ENCODE measurements around the gene MUC22. TPM values are rescaled to one million over a fixed set of nuclear protein-coding genes. Genes with fewer than 3 reads are reported as not detected.
A peak's percentile ranks its signal among the peaks of the same experiment; 100 is the strongest.
"Not testable (repeated sequence)": the region's sequence is repeated elsewhere in the genome, so short reads cannot be mapped to it uniquely, and the experiment has no call there.

MUC22 gene
- total RNA-seq, 1 experiment from 2014 or later, result not detected

DNA sequence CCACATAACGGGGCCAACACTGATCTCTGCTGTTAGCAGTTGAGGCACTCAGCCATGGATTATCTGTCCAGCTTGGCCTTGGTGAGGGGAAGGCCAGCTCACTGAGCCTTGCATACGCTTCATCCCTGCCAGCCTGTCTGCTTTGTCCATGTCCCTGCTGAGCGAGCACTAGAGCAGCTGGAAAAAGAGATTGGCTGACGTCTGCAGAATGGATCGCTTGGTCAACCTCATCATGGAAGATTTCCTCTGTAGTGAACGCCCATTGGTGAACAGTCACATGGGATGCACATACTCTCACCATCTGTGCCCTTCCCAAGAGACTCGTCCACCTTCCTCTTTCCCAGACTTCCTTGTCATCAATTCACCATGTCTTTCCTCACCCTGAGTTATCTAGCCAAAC, 26.9 kb downstream of the MUC22 start:
- DNase-seq (ENCODE audit: low read depth), result no peak

DNA sequence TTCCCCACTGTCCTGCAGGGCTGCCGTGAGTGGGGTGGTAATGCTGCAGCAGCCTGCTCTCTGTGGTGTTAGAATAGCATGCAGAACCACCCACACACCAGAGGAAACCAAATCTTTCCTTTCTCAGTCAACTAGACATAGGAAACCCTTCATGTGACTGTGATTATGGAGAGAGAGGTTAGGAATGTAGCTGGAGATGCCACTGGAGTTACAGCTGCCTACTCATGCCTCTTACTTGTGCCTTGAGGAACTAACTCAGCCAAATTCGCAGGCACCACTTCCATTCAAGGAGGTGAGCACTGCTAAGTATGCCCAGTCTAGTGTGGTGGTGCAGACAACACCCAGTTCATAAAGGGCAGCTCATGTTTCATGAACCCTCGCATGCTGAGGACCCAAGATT, 27.4 kb downstream of the MUC22 start:
- DNase-seq (ENCODE audit: low read depth), result no peak

DNA sequence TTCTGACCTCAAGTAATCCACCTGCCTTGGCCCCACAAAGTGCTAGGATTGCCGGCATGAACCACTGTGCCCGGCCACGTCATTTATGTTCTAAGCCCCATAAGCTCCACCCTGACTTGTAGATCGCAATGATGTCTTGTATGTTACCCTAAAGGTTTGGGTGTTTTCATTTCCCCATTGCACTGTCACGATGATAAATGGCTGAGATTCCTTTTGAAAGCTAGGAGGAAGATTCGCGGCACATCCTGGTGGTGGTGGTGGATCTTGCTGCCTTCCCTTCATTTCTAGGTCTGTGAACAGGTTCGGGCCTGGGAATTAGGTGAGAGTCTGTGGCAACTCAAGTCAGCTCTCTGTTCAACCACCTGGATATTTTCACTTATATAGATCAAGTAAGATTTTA, 28.3 kb downstream of the MUC22 start:
- no peak for DNase-seq (ENCODE audit: low read depth)

DNA sequence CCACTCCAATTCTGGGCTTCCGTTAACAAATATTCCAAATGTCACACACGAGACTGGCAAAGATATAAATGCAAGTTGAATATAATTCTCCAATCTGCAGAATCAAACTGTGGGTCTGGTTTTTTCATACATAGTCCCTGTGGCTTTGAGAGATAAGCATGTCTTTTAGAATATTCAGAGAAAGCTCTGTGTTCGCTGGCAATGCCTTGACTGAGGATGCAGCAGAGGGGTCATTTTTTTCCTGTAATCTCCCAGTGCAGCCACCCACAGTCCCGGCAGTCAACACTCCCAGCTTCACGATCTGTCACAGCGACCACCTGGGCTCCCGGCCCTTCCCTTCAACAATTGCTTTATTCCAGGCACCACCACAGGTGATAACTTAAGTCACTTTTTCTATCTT, 30.5 kb downstream of the MUC22 start:
- no peak for DNase-seq (ENCODE audit: low read depth)

DNA sequence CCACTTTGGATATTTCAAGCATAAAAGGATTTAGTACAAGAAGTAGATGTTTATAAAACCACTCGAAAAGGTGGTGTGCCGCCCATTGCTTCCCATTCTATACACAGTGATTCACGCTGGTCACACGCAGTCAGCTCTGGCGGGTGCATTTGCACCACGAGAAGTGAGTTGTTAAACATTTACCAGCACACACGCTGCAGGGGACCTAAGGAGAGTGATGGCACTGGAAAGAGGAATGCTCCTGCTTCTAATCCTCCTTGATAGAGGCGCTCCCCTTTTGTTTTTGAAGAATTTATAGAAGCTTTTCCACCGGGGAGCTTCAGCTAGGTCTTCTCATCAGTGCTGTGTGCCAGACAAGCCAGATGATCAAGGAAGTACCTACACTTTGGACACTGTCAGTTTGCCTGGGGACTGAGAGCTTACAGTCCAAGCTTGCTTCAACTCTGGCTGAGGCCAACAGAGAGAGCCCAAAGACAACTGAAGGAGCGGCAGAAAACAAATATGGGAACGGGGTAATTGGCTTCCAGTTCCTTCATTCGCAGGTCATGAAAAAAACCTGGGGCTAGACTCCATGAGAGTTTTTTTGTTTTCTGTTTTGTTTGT, 31.2 kb downstream of the MUC22 start:
- no peak for DNase-seq (ENCODE audit: low read depth)

DNA sequence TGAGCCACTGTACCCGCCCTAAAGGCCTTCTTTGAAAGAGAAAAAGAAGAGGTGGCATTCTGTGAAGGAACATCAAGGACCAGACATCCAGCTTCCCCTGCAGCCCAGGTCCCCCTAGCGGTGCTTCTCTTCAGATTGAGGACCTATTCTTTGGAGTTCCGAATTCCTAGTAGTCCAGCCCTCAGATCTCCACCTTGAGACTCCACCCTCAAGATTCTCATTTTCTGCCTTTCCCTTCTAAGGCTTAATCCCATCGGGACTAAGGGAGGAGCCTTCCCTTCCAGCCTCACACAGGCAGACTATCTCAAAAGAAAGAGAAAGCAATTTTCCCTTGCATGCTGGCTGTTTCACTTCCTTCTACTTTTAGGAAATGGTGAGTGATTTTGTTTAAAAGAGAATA, 32.5 kb downstream of the MUC22 start:
- DNase-seq (ENCODE audit: low read depth), result peak; percentile 66

DNA sequence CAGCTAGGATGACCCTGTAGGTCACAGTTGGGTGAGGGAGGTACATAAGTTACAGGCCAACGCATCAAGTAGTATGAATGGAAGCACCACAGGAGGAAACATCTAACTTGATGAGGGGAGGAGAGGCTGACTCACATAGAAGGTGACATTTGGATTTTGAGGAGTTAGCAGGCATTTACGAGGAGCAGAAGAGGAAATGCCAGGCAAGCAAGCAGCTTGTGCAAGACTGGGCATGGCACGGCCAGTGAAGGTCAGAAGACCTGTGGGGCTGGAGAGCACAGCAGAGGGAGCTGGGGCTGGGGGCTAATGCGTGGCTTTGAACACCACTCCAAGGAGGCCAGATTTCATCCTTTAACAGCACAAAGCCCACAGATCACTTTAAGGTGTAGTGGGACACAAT, 37.8 kb downstream of the MUC22 start:
- no peak for DNase-seq (ENCODE audit: low read depth)

DNA sequence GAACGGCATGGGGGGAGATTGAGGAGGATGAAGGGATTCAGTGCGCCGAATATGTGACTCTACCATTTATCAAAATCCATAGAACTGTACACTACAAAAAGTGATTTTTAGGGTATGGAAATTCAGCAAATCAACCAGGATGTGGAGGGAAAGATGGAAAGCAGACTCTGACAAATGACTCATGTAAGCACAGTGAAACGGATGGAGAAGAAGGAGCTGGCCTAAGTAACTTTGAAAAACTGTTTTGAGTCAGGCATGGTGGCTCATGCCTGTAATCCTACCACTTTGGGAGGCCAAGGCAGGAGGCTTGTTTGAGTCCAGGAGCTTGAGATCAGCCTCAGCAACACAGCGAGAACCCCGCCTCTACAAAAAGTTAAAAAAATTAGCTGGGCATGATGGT, 39.2 kb downstream of the MUC22 start:
- DNase-seq (ENCODE audit: low read depth), result no peak

DNA sequence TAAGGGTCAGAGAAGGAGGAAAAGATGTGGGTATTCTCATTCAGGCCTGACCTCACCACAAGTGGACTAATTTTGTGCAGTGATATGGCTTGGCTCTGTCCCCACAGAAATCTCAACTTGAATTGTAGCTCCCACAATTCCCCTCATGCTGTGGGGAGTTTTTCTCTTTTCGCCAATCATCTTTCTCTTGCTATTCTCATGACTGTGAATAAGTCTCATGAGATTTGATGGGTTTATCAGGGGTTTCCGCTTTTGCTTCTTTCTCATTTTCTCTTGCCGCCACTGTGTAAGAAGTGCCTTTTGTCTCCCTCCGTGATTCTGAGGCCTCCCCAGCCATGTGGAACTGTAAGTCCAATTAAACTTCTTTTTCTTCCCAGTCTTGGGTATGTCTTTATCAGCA, 42.9 kb downstream of the MUC22 start:
- not testable (repeated sequence) for DNase-seq (ENCODE audit: low read depth)

DNA sequence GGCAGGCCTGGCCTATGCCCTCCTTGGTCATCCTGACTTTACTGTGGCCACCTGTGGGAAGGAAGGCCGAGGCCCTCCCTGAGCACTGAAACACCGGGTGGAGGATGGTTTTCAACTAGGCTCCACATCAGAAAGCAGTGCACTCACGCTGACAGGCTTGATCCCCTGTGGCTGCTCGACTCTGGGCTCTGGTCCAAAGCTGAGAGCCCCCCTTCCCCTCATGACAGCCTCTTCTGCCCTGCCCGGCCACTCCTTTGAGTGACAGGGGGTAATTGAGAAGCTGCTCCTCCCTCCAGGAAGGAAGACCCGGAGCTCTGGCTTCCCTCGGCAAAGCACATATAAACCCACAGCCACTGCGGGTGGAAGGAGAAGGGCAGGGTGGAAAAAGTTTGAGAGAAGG, 43.6 kb downstream of the MUC22 start:
- no peak for DNase-seq (ENCODE audit: low read depth)

DNA sequence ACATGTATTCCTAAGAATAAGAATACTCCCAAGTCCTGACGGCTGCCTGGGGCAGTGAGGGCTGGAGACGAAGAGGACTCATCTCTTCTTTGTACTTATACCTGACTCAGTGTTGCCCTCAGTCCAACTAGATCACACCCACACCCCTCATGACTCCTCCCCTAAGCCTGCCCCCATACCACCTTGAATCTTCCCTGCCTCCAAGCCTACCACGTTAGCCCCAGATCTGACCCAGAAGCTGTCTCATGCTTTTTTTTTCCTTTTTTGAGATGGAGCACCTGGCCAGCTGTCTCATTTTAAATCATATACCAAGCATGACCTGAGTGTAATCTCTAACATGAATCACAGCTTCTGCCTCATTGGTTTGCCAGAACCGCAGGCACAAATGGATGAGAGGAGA, 45.2 kb downstream of the MUC22 start:
- no peak for DNase-seq (ENCODE audit: low read depth)

DNA sequence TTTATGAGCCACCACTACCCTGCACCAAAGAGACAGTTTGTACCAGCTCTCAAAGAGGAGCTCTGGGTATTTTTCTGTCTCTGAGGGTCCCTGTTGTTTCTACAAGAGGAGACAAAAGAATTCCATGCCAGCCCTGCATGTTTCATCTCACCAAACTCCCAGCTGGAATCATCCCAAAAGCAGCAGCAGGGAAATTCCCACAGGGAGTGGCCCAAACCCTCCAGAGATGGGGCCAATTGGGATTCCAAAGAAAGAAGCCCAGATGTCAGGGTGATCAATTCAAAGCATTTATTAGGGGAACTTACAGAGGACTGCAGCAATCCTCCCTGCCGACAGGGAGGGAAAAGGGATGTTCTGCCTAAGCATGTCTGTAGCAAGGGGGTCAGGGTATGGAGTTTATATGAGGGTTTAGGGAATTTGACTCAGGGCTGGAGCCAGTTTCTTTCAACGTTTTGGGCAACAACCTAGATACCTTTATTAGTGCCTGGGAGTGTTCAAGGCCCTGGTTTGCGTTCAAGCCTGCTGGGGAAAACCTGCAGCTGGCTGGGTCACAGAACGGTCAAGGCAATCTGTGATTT, 47.2 kb downstream of the MUC22 start:
- DNase-seq (ENCODE audit: low read depth), result peak; percentile 83

DNA sequence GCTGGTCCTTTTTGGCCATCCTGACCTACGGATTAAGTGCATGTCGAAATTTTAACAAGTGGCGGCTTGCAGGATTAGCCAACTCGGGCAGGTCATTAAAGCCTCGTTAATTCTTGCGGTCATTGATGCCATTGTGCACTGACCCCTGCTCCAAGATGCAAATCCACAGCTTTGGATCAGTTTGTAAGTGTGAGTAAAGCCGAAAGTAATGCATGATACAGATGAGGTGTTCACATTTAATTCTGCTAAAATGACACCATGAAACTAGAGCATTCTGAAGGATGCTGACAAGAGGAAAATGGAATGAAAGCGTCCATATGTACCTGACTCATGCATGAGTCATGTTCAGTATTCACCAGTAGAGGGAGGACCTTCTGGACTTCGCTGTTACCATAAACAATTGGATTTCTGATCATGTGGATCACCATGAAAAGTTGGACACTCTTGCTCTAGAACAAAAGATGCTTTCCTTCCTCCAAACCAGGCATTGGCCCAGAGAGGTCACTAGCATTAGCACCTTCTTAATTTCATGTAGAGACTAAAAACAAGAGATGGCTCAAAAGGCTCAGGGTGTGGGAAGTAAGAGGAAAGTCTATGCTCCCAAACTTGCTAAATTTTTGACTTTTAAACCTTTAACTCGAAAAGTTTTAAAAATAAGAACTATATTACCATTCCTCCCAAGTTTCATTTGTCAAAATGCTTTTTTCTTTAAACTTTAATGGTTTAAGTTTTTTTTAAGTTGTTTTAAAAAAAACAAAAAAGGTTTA, 48.0 kb downstream of the MUC22 start:
- peak; percentile 90 for DNase-seq (ENCODE audit: low read depth)

DNA sequence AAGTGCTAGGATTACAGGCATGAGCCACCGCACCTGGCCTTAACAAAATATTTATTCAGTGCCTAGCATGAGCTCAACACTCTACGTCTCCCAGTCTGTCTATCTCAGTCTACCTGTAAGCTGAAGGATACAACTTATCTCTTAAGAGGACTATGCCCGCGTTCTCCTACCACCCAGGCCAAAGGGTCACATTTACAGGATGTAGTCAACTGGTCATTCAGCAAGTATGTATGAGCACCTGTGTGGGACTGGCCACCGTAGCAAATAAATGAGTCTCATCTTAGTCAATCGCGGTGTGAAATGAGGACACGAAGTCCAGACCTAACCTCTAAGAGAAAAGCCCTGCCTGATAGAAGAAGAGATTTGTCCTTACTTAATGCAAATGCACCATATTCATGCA, 49.9 kb downstream of the MUC22 start:
- no peak for DNase-seq (ENCODE audit: low read depth)

DNA sequence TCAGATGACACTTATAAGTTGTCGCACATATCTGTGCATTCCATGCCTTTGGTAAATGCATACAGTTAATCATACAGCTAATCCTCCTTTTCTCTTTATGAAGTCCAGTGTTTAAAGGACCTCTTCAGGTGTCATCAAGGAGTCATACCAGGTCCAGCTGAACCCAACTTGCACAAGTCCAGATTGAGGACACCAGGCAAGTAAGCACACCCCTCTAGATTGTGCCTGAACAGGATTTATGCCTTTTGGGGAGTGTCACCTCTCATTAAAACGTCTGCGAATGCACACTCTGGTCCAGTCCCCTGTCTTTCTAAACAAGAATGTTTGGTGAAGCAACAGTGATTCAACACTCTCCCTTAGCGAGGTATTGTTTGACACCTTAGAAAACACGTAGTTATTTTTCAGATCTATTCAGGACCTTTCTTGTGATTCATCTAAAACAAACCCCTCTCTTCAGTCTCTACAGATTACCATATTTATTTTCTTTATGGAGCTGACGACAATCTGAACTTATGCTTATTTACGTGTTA, 53.7 kb downstream of the MUC22 start:
- DNase-seq (ENCODE audit: low read depth), result no peak

DNA sequence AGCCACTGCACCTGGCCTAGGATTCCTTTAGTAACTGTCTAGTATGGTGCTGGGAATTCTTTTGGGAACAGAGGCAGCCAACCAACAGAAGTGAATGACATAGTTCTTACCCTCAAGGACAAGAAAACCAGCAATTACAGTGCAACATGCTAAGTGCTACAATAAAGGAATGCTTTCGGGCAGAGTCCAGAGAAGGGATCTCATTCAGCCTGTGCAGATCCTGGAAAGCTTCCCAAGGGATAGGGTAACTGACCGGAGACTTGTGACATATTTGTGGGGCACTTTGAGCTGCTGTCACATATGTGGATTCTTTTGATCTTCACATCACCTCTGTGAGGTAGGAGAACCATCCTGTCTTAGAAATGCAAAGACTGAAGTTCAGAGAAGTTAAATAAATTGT, 55.3 kb downstream of the MUC22 start:
- DNase-seq (ENCODE audit: low read depth), result no peak

DNA sequence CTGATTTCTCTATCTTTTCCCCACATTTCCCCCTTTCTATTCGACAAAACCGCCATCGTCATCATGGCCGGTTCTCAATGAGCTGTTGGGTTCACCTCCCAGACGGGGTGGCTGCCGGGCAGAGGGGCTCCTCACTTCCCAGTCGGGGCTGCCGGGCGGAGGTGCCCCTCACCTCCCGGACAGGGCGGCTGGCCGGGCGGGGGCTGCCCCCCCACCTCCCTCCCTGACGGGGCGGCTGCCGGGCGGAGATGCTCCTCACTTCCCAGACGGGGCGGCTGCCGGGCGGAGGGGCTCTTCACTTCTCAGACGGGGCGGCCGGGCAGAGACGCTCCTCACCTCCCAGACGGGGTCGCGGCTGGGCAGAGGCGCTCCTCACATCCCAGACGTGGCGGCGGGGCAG, 56.8 kb downstream of the MUC22 start:
- not testable (repeated sequence) for DNase-seq (ENCODE audit: low read depth)

DNA sequence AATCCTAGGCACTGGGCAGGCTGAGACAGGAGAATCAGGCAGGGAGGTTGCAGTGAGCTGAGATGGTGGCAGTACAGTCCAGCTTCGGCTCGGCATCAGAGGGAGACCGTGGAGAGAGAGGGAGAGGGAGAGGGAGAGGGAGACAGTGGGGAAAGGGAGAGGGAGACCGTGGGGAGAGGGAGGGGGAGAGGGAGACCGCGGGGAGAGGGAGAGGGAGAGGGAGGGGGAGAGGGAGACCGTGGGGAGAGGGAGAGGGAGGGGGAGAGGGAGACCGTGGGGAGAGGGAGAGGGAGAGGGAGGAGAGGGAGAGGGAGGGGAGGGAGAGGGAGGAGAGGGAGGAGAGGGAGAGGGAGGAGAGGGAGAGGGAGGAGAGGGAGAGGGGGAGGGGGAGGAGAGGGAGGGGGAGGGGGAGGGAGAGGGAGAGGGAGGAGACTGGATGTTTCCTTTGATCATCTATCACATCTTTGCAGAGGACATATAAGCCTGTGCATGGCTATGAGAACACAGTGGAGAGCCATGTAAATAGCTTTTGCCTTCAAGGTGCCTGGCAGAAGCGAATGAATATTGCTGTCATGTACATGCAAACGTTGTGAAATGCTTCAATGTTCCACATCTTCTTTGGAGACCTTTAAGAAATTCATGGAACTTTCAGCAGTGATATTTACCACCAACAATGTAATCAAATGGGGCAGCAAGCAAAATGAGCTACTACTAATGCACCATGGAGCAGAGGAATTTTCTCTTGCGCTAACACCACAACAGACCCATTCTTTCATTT, 57.8 kb downstream of the MUC22 start:
- DNase-seq (ENCODE audit: low read depth), result not testable (repeated sequence)

DNA sequence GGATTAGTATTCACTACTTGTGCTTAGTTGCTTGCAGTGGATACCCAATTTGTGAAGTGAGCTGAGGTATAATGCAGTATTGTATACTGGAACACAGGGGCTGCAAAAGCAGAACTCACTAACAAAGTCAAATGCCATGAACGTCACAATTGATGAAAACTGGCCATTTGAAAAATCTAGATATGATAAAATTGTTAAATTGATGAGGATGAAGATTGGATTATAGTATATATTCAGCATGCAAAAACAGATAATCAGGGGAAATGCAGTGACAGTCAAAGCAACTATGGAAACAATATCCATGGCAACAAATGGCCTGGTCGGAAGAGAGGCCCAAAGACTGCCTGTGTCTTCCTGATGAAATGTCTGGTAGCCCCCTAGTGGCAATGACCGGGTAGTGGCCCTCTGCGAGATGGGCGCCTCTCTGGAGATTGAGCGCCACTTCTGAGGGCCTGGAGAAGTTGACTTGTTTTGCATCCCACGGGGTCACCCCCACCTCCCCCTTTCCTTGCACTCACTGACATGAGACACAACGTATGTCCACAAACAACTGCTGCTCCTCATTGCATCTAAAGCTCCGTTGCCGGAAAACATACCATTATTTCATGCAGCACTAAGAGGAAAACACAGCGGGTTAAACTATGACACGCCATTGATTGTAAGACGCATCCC, 58.5 kb downstream of the MUC22 start:
- DNase-seq (ENCODE audit: low read depth), result peak; percentile 83

DNA sequence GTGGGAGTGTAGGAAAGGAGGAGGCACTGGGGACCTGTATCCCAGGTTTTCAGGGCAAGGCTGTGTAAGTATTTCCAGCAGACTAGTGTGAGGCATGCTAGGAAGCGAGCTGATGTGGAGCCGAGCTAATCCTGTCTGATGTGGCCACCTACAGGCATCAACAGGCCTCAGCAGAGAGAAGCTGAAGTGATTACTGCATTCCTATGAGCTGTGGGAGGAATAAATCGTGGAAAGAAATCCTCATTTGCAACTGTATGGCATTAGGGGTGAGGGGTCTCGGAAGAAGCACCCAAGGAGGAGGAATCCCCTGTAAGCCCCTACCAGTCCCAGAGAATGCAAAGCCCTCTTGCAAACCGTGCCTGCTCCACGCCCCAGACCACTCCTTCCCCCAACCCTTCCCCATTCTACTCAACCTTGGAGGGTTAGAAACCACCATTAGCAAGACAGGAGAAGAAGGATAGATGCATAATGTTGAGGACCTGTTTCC, 60.5 kb downstream of the MUC22 start:
- DNase-seq (ENCODE audit: low read depth), result peak; percentile 77

DNA sequence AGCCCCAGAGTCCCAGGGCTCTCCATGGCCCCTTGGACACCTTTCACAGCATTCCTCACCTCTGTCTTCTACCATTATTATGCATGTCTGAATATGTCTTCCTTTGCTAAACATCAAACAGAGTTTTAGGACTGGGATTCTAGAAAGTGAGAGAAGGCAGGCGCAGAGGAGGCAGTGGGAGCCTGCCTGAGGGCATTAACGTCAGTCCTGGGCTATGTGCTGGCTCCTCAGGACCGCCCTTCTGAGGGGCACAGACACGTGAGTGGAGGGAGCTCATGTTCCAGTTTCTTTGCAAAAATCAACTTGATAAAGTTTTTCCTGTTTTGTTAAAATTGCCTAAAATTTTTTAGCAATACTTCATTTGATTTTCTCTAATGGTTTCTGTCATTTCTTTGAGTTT, 64.1 kb downstream of the MUC22 start:
- DNase-seq (ENCODE audit: low read depth), result no peak

DNA sequence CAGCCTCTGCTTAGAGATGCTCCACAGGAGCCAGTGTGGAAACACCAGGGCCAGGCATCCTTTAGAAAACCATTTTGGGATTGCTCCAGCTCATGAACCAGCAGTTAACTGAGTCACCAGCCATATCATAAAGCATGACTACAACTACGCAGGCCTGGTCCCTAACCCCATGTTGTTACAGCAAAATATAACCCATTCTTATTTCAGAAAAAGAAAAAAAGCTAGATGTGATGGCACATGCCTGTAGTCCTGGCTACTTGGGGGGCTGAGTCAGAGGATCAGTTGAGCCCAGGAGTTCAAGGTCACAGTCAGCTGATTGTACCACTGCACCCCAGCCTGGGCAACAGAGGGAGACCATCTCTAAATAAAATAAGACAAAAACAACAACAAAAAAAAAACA, 65.3 kb downstream of the MUC22 start:
- peak; percentile 52 for DNase-seq (ENCODE audit: low read depth)
